HG03045 (cell line): ENCODE results near the gene BLACAT1.
"Not testable (repeated sequence)": the region's sequence is repeated elsewhere in the genome, so short reads cannot be mapped to it uniquely, and the experiment has no call there.

Experiments used
- ATAC-seq: cut with Tn5 transposase; IDR thresholded peaks from one replicate; pipeline ENCODE4 v1.9.1; 2021; ENCODE audit warnings: mild to moderate bottlenecking, moderate library complexity; ENCODE audit not compliant: unreplicated experiment

BLACAT1 gene

GRCh38 chr1:205484985-205485967, 29.4 kb upstream of the BLACAT1 start:
- peak; percentile 50 for ATAC-seq

DNA sequence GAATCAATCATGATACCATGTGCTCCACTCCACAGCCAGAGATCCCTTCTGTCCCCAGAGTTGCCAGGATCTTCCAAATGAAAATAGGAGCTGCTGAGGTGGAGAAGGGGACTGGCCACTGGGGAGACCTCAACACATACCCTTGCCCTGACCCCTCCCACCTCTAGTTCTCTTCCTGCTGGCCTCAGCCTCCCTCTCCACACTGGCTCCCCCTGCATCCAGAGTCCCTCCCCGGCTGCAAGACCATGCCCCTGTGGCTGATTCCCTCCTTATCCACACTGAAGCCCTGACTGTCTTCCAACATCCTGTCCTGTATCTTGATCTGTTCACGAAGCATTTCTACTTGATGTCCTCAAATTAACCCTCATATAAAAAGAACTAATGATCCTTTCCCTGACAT, 27.5 kb upstream of the BLACAT1 start:
- no peak for ATAC-seq

DNA sequence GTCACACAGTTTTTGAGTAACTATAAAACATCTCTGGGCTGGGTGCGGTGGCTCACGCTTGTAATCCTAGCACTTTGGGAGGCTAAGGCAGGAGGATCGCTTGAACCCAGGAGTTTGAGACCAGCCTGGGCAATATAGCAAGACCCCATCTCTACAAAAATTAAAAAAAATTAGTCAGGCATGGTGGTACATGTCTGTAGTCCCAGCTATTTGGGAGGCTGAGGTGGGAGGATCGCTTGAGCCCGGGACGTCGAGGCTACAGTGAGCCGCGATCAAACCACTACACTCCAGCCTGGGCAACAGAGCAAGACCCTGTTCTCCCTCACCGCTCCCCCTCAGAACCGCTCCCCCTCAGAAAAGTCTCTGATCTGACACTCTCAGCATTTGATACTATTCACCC, 26.7 kb upstream of the BLACAT1 start:
- not testable (repeated sequence) for ATAC-seq

- ATAC-seq = no peak
These were observed 25.8 kb upstream of the BLACAT1 start for GRCh38 chr1:205481629-205482151.

- no peak for ATAC-seq
These were observed 25.4 kb upstream of the BLACAT1 start for GRCh38 chr1:205481218-205481617.

- ATAC-seq = no peak
These were observed 24.6 kb upstream of the BLACAT1 start for GRCh38 chr1:205480349-205480985.

DNA sequence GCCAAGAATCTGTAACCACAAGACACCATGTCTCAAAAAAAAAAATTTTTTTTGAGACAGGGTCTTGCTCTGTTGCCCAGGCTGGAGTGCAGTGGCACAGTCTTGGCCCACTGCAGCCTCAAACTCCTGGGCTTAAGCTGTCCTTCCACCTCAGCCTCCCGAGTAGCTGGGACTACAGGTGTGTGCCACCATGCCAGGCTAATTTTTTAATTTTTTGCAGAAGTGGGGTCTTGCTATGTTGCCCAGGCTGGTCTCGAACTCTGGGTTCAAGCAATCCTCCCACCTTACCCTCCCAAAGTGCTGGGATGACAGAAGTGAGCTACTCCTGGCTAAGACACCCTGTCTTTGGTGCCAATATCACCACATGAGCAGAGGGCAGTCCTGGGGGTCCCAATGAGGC, 23.1 kb upstream of the BLACAT1 start:
- not testable (repeated sequence) for ATAC-seq

DNA sequence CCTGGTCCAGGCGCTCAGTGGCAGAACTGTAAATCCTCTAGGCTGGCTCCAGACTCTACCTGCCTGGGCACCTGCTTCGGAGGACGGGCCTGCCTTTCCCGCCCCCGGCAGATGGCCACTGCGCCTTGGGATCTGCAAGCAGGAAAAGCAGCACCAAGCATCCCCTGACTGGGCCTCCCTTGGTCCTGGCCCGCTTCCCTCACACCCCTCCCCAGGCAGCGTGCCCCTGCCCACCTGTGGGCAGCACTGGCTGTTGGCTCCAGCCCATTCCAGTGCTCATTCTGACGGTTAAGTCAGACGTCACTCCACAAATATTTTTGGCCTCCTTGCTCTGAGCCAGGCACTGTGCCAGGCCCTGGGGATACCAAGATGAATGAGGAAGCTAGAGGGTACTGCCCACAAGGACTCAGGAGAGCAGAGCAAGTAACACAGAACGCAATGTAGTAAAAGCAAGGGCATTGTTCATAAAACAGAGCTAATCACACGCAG, 22.0 kb upstream of the BLACAT1 start:
- ATAC-seq = no peak

- ATAC-seq = no peak
These were observed 21.4 kb upstream of the BLACAT1 start for GRCh38 chr1:205477121-205477758.

- ATAC-seq = no peak
These were observed 20.8 kb upstream of the BLACAT1 start for GRCh38 chr1:205476648-205477047.

- ATAC-seq = no peak
These were observed 20.0 kb upstream of the BLACAT1 start for GRCh38 chr1:205475855-205476254.

- no peak for ATAC-seq
These were observed 18.7 kb upstream of the BLACAT1 start for GRCh38 chr1:205474571-205474970.

GRCh38 chr1:205473966-205474365, 18.1 kb upstream of the BLACAT1 start:
- ATAC-seq = no peak

- no peak for ATAC-seq
These were observed 17.6 kb upstream of the BLACAT1 start for GRCh38 chr1:205473475-205473874.

DNA sequence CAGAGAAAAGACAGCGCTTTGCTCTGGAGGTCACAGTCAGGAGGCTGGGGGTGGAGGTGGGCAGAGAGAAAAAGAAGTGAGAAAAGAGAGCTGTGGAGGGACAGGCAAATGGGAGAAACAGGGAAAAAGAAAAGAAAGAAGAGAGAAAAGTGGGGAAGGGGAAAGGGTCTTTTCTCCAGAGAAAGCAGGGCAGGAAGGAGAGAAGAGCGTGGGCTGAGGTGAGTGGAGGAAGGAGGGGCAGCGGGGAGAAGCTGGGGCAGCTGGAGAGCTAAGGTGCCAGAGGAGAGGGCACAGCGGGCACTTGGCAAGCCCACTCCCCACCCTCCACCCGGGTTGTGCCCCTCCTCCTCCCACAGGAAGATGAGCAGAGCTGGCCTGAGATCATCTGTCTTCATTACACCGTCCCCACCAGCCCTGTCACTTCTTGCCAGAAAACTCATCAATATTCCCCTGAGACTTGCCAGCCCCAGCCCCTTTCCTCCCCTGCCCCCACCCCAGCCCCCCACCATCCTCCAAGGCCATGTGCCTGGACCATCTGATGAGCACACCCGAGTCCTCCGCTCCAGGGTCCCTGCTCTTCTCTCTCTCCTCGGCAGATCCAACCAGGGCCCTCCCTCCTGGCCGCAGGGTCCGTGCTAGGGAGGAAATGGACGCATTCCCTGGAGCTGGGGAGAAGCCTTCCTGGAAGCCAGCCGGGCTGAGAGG, 17.0 kb upstream of the BLACAT1 start:
- no peak for ATAC-seq

DNA sequence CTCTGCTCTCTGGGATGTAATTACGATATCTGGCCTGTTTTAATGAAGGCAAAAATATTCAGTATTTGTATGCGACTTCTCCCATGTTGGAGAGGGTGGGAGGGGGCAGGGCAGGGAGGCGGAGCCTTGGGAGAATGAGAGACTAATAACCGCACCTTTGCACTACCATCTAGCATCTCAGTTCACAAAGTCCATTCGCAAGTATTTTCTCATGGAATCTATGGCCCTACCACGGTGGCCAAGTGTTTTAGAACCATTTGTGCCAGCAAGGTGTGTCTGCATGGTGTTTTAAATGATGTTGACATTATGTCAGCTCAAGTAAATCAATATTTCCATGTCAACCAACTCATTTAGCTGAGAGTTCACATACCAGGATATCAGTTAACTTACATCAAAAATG, 14.3 kb upstream of the BLACAT1 start:
- no peak for ATAC-seq

- ATAC-seq = no peak
These were observed 10.9 kb upstream of the BLACAT1 start for GRCh38 chr1:205466595-205467220.

- ATAC-seq = no peak
These were observed 9.5 kb upstream of the BLACAT1 start for GRCh38 chr1:205465392-205465791.

- no peak for ATAC-seq
These were observed 3.1 kb upstream of the BLACAT1 start for GRCh38 chr1:205458777-205459566.
